Daoy (cell line): ENCODE measurements around the gene DCP1A. TPM values are rescaled to one million over a fixed set of nuclear protein-coding genes. Genes with fewer than 3 reads are reported as not detected.
"Not testable (repeated sequence)": the region's sequence is repeated elsewhere in the genome, so short reads cannot be mapped to it uniquely, and the experiment has no call there.

Experiments
- DNase-seq: peaks from one replicate; pipeline ENCODE4 v3.0.0-alpha.2; 2015; ENCODE audit warnings: low read depth
- total RNA-seq: library from RNA; depleted of rRNA; stranded (reverse); fragments of >200 nt; shearing (Covaris generic); gene quantifications from 2 replicates; pipeline ENCODE4 v1.2.3, GENCODE V29; 2014; rRNA removed

DCP1A gene
- total RNA-seq, result 9.0 and 18.0 TPM in 2 replicates

GRCh38 chr3:53347261-53348064 is at the start of gene DCP1A:
TSS of gene DCP1A (minus strand) at chr3:53347543. CDS start at chr3:53347517, 26 bp downstream.
- DNase-seq, result peak; percentile 95

- DNase-seq, result no peak
Observed at GRCh38 chr3:53384465-53385423, 37.4 kb upstream of the DCP1A start.

DNA sequence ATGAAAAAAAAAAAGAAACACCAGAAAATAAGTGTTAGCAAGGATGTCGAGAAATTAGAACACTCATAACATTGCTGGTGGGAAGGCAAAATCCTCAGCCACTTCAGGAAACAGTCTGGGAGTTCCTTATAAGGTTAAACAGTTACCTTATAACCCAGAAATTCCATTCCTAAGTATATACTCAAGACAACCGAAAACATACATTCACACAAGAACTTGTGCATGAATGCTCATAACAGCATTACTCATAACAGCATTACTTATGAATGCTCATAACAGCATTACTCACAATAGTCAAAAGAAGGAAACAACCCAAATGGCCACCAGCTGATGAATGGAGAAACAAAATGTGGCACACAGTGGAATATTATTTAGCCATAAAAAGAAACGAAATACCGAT is 34.8 kb upstream of the DCP1A start:
- no peak for DNase-seq

- DNase-seq, result no peak
Observed at GRCh38 chr3:53380306-53380705, 33.0 kb upstream of the DCP1A start.

- no peak for DNase-seq
Observed at GRCh38 chr3:53379898-53380297, 32.6 kb upstream of the DCP1A start.

DNA sequence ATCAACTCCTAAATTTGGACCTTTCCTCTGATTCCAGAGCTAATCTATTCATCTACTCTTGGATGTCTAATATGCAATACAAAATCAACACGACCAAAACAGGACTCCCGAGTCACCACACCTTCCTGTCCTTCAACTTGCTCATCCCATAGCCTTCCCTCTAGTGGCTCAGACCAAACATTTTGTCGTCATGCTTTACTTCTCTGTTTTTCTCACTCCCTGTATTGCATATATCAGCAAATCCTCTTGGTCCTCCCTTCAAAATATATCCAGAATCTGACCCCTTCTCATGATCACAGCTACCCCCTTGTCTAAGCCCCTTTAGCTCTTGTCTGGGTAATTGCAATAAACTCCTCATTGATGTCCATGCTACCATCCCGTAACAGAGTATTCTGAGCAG is 30.5 kb upstream of the DCP1A start:
- DNase-seq, result no peak

- DNase-seq, result no peak
Observed at GRCh38 chr3:53376679-53377078, 29.3 kb upstream of the DCP1A start.

DNA sequence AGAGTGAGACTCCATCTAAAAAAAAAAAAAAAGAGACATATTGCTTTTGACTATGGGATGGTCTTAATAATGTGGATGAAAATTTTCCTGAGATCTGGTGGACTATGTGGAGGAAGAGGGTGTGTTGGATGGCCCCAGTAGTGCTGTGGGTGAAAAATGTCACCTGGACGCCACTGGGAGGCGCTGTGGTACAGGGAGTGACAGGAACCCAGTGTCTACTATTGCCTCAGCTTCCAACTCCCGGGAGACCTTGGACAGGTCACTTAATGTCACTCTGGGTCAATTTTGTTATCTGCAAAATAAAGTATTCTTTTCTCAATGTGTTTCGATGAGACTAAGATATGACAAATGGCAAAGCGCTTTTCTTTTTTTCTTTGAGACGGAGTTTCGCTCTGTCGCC is 27.7 kb upstream of the DCP1A start:
- peak; percentile 76 for DNase-seq

- not testable (repeated sequence) for DNase-seq
Observed at GRCh38 chr3:53370719-53371118, 23.4 kb upstream of the DCP1A start.

GRCh38 chr3:53361852-53362251 is 14.5 kb upstream of the DCP1A start:
- DNase-seq, result no peak

- DNase-seq, result no peak
Observed at GRCh38 chr3:53357458-53357857, 10.1 kb upstream of the DCP1A start.

GRCh38 chr3:53354945-53355498 is 7.7 kb upstream of the DCP1A start:
- DNase-seq, result peak; percentile 21

- DNase-seq, result no peak
Observed at GRCh38 chr3:53353202-53353601, 5.9 kb upstream of the DCP1A start.

DNA sequence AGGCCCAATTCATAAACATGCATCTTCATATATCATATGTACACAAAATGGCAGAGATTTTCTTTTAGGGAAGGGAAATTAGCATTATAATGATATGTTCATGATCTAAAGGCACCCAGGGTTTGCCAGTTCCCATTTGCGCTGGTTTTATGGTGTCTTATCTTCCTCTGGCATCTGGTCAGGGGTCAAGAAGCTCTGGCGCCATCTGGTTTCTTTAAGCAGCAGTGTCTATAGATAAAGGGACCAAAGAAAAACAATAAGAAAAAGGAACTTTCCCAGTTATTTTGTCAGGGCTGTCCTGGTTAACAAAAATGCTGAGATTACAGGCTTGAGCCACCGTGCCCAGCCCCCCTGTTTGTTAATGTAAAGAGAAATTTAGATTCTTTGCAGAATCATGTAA is 3.3 kb upstream of the DCP1A start:
- DNase-seq, result peak; percentile 33

DNA sequence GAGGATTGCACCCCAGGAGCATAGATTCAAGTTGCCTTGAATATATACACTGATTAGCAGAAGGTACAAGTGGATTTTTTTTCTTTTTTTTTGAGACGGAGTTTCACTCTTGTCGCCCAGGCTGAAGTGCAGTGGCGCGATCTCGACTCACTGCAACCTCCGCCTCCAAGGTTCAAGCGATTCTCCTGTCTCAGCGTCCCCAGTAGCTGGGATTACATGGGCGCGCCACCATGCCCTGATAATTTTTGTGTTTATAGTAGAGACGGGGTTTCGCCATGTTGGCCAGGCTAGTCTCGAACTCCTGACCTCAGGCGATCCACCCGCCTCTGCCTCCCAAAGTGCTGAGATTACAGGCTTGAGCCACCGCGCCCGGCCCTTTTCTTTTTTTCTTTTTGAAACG is 775 bp upstream of the DCP1A start:
- not testable (repeated sequence) for DNase-seq

GRCh38 chr3:53346922-53347260 is 452 bp downstream of the DCP1A start:
- no peak for DNase-seq

GRCh38 chr3:53346514-53346913 is 829 bp downstream of the DCP1A start:
- DNase-seq, result peak; percentile 6

GRCh38 chr3:53342353-53342752 is 5.0 kb downstream of the DCP1A start:
- DNase-seq, result no peak

DNA sequence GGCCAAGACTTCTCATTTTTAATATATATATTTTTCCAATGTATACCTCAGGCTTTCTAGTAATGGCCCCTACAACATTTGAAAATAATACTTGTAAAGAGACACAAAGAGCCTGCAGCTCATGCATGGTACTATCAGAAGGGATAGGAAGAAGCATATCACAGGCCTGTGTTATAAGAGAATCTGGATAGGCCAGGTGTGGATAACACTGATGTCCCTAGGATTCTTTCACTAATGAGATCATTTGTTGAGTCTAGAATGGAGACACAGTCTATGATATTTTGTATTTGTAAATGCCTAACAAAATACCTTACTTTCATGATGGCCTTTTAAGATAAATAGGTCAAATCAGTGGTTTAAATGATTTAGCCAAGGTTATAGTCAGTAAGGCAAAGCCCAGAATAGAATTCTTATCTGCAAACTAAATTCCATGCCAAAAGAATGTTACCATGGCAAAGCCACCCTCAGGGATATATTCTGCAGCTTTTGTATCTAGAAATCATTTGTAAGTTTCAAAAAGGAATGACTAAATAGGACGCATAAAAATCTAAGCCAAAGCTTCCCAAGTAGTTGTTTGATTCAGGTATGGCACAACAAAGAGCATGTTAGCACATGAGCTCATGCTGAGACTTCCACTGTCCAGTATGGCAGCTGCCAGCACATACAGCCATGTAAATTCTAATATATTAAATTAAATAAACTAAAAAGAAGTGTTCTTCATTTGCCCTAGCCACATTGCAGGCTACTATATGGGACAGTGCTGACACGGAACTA is 10.0 kb downstream of the DCP1A start:
- no peak for DNase-seq

DNA sequence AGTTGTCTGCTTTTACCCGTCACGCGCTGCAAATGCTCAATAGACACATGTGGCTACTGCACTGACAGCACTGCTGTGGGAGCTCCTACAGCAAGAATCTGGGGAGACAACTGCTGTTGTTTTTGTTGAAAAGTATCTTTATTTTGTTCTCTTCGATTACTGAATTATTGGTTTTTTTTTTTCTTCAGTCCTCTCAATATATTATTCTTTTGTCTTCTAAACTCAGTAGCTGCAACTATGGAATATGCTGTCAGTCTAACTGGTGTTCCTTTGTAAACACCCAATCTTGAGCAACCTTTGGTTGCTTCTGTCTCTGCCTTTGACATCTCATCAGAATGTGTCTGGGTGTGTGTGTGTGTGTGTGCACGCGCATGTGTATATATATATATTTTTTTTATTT is 12.6 kb downstream of the DCP1A start:
- DNase-seq, result no peak

GRCh38 chr3:53331871-53332270 is 15.5 kb downstream of the DCP1A start:
- no peak for DNase-seq

DNA sequence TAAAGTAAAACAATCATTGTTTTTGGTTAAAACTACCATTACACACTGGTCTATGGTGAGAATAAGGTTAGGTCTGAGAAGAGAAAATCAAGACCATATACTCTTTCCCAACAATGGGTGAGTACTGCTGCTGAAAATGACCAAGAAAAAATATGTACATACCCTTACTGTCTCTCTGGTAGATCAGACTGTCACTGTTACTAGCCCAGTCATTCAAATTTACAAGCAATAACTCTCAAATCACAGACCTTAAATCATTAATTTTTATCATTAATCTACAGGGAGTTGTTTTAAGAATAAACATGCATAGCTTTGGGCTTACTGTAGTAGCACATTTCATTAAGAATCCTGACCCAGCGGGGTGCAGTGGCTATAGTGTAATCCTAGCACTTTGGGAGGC is 17.4 kb downstream of the DCP1A start:
- no peak for DNase-seq
